Measurements from ENCODE around the gene FANCD2. TPM values are rescaled to one million over a fixed set of nuclear protein-coding genes. Genes with fewer than 3 reads are reported as not detected.

FANCD2 gene
- 10 to 100 TPM in 1 of 4 donors, 1 to 10 TPM in 2, under 1 TPM in 1; 0.45 to 13.9 (median 4.4) TPM for polyA plus RNA-seq
- long read RNA-seq, donor 1, result 0 reads
- long read RNA-seq, donor 2, result 0 reads
- long read RNA-seq, donor 3, partial matches to known transcripts, result 0 of 1 reads
- long read RNA-seq, donor 3, other reads (novel, unspliced or antisense), result 0 of 1 reads
- long read RNA-seq, donor 4, result 0 reads
- long read RNA-seq, donor 5, result 0 reads
- long read RNA-seq, donor 6, result 0 reads
- long read RNA-seq, donor 7, result 0 reads
- long read RNA-seq, donor 8, result 0 reads
- long read RNA-seq, donor 9, result 0 reads
- long read RNA-seq, donor 10, partial matches to known transcripts, result 0 of 2 reads
- long read RNA-seq, donor 10, other reads (novel, unspliced or antisense), result 0 of 2 reads

DNA sequence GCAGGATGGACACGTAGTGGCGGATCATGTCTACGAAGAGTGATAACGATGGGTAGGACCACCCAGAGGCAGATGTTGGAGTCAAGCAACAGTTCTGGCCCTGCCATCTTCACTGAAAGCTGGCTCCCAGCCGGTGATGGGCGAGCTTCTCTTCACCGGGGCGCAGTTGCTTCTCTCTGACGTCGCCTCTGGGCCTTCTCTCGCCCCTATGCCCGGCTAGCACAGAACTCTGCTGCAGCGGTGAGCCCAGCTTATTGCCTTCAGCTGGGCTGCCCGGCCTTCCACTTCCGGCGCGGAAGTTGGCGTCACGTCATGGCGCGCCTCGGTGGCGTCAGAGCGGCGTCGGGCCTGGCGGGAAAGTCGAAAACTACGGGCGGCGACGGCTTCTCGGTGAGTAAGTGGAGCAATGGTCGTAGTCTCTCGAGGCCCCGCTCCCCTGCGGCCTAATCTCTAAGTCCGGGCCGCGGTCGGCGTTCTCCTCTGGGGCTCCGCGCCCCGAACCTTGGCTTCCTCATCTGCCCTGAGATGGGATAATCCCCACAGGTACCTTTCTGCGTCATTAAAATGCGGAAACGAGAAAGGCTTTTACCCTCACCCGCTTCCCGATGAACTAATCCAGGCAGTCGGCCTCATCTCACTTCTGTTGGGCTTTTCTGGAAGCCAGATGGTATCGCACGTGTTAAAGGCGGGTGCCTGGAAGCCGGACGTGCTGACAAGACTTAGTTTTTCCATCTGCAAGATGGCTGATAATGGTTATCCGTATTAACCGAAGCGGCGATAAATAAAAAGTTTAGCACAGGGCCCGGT lies at the start of gene FANCD2:
Gene FANCD2, plus strand, starts transcription at position 354 of the 807 bp plus-strand sequence. CDS start 2,221 bp downstream, outside the sequence.
- Histone ChIP-seq H3K9me3 (ENCODE audit: control insufficient read depth in 2 of 2, insufficient read depth in 1 of 2, low read depth in 1 of 2, low read length in 1 of 2) (no peaks in the 10 kb centered on the region), H3K27ac (ENCODE audit: low read depth in 1 of 3, low read length in 2 of 3) (peak within 1 kb of the TSS; percentile 69 to 93 (median 84)), H3K4me1 (ENCODE audit: control insufficient read depth in 3 of 3, insufficient read depth in 2 of 3, low read depth in 1 of 3, low read length in 2 of 3) (peaks cover 2 to 24% (median 3%) of the 10 kb centered on the region in 3 donors), H3K36me3 (ENCODE audit: control insufficient read depth in 3 of 3, insufficient read depth in 2 of 3, low read depth in 1 of 3, low read length in 3 of 3) (peaks cover 2 to 22% (median 3%) of the 10 kb centered on the region in 3 donors), H3K4me3 (ENCODE audit: low read depth in 1 of 3, low read length in 3 of 3) (peak within 1 kb of the TSS; percentile 86 to 93 (median 88)), H3K27me3 (ENCODE audit: control insufficient read depth in 3 of 3, insufficient read depth in 3 of 3, low read length in 3 of 3) (no peaks in the 10 kb centered on the region)
- FAIRE-seq (no peak), DNase-seq (peak; percentile 86 to 96)
- 0 to 1% (median 0%) methylated on average over 54 to 61 of the region's 61 CpGs for WGBS, 3 donors

DNA sequence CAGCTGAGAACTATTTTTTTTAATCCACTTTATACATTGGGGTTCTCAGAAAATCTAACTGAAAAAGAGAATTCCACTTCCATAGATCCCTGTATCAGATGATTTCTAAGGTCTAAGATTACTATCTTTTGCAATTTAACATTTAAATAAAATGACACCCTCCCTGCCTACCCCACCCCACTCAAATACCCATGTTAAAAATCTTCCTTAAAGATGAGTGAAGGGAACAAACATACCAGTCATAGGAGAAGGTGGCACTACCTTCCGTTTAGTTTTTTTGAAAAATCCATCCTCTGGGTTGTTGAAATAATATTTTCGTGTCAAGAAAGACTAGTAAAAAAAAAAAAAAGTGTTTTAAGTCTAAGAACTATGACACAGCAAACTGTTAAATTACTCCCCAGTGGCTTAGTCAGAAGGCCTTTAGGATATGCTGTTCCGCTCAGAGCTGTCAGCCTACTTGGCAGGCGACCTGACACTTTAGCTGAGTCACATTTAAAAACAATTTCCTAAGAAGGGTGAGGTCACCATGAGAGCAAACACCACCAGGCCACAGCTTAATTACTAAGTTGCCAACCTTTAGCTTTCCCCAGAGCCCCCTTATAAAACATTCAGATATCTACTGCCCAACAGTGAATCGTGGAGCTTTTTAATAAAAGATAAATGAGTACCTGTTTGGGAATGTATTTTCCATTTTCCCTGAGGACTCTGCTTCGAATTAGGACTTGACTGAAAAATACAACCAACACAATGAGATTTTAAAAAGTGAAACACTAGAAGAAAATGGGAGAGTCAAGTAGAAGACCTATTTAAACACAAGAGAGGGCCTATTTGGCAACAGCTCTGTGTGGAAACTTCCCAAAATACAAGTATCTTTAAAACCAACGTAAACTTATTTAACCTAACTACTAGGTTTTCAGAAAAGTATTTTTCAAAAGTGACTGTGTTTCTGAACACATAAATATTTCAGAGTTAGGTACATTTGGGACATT lies 49.2 kb upstream of the FANCD2 start:
- no peaks in the 10 kb centered on the region for H3K27me3 ChIP-seq (ENCODE audit: control insufficient read depth in 3 of 3, insufficient read depth in 3 of 3, low read length in 3 of 3)
- H3K4me1 ChIP-seq (ENCODE audit: control insufficient read depth in 3 of 3, insufficient read depth in 2 of 3, low read depth in 1 of 3, low read length in 2 of 3), result no peaks in the 10 kb centered on the region
- FAIRE-seq (no peak), DNase-seq (peak; percentile 9 to 33)
- WGBS, 3 donors, result 57 to 67% (median 65%) methylated on average over 7 of the region's 7 CpGs
- H3K4me3 ChIP-seq (ENCODE audit: low read depth in 1 of 3, low read length in 3 of 3), result no peak overlapping the region
- H3K27ac ChIP-seq (ENCODE audit: low read depth in 1 of 3, low read length in 2 of 3), result no peak overlapping the region
- H3K36me3 ChIP-seq (ENCODE audit: control insufficient read depth in 3 of 3, insufficient read depth in 2 of 3, low read depth in 1 of 3, low read length in 3 of 3), result peaks cover 4 to 41% (median 13%) of the 10 kb centered on the region in 3 donors
- no peaks in the 10 kb centered on the region for H3K9me3 ChIP-seq (ENCODE audit: control insufficient read depth in 2 of 2, insufficient read depth in 1 of 2, low read depth in 1 of 2, low read length in 1 of 2)

DNA sequence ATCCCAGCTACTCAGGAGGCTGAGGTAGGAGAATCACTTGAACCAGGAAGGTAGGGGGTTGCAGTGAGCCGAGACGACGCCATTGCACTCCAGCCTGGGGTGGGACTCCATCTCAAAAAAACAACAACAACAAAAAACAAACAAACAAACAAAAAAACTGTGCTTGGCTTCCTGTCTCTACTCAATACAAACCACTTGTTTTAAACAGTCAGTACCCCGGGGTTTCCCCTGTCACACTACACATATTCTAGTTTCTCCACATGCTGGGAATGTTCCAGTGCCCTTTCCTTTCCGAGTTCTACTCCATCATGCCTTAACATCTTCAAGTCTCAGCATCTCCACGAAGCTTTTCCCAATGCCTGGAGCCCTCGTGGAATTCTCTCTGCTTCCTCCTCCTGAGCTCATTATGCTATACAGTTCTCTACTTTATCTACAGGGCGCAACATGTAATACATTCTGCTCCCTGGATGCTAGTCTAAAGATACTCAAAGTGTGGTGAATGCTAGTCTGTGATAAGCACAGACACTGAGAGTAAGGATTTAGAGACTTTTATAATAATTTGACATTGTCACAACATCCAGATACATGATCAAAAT lies 47.4 kb upstream of the FANCD2 start:
- Histone ChIP-seq H3K4me1 (ENCODE audit: control insufficient read depth in 3 of 3, insufficient read depth in 2 of 3, low read depth in 1 of 3, low read length in 2 of 3) (no peaks in the 10 kb centered on the region), H3K27me3 (ENCODE audit: control insufficient read depth in 3 of 3, insufficient read depth in 3 of 3, low read length in 3 of 3) (no peaks in the 10 kb centered on the region), H3K27ac (ENCODE audit: low read depth in 1 of 3, low read length in 2 of 3) (no peak overlapping the region), H3K36me3 (ENCODE audit: control insufficient read depth in 3 of 3, insufficient read depth in 2 of 3, low read depth in 1 of 3, low read length in 3 of 3) (peaks cover 0 to 39% (median 8%) of the 10 kb centered on the region in 3 donors), H3K9me3 (ENCODE audit: control insufficient read depth in 2 of 2, insufficient read depth in 1 of 2, low read depth in 1 of 2, low read length in 1 of 2) (no peaks in the 10 kb centered on the region), H3K4me3 (ENCODE audit: low read depth in 1 of 3, low read length in 3 of 3) (no peak overlapping the region)
- WGBS, 3 donors, result 84 to 88% (median 86%) methylated on average over 8 of the region's 8 CpGs
- DNase-seq (no peak), FAIRE-seq (no peak)

DNA sequence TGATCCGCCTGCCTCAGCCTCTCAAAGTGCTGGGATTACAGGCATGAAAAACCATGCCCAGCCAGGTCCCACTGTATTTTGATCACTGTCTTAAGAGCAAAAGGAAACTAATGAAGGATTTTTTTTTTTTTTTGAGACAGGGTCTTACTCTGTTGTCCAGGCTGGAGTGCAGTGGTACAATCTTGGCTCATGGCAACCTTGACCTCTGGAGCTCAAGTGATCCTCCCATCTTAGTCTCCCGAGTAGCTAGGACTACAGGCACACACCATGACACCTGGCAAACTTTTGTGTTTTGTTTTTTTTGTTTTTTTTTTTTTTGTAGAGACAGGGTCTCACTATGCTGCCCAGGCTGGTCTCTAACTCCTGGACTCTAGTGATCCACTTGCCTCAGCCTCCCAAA lies 46.0 kb upstream of the FANCD2 start:
- Histone ChIP-seq H3K27ac (ENCODE audit: low read depth in 1 of 3, low read length in 2 of 3) (no peak overlapping the region), H3K4me3 (ENCODE audit: low read depth in 1 of 3, low read length in 3 of 3) (no peak overlapping the region), H3K27me3 (ENCODE audit: control insufficient read depth in 3 of 3, insufficient read depth in 3 of 3, low read length in 3 of 3) (no peaks in the 10 kb centered on the region), H3K4me1 (ENCODE audit: control insufficient read depth in 3 of 3, insufficient read depth in 2 of 3, low read depth in 1 of 3, low read length in 2 of 3) (peaks cover 0 to 1% (median 0%) of the 10 kb centered on the region in 3 donors), H3K9me3 (ENCODE audit: control insufficient read depth in 2 of 2, insufficient read depth in 1 of 2, low read depth in 1 of 2, low read length in 1 of 2) (no peaks in the 10 kb centered on the region), H3K36me3 (ENCODE audit: control insufficient read depth in 3 of 3, insufficient read depth in 2 of 3, low read depth in 1 of 3, low read length in 3 of 3) (peaks cover 0 to 43% (median 8%) of the 10 kb centered on the region in 3 donors)
- 88 to 95% (median 95%) methylated on average over 2 of the region's 2 CpGs for WGBS, 3 donors
- DNase-seq (no peak), FAIRE-seq (no peak)

DNA sequence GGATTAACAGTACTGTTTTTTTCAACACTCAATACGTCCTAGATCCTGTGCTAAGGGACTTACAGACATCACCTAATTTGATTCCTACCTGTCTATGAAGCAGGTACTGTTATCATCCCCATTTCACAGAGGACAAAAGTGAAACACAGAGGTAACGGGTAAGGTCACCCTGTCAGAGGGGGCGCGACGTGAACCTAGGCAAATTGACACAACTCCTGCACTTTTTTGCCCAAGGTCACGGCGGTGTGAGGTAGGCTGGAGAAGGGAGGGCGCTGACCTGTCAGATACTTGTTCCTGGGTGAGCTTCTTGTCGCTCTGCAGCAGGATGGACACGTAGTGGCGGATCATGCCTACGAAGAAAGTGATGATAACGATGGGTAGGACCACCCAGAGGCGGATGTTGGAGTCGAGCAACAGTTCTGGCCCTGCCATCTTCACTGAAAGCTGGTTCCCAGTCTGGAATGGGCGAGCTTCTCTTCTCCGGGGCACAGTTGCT lies 40.0 kb upstream of the FANCD2 start:
- Histone ChIP-seq H3K4me3 (ENCODE audit: low read depth in 1 of 3, low read length in 3 of 3) (peak overlapping the region; percentile 73 to 90 (median 88)), H3K4me1 (ENCODE audit: control insufficient read depth in 3 of 3, insufficient read depth in 2 of 3, low read depth in 1 of 3, low read length in 2 of 3) (peaks cover 0 to 9% (median 3%) of the 10 kb centered on the region in 3 donors), H3K27ac (ENCODE audit: low read depth in 1 of 3, low read length in 2 of 3) (peak overlapping the region in 2 of 3 donors; percentile 38 to 89), H3K36me3 (ENCODE audit: control insufficient read depth in 3 of 3, insufficient read depth in 2 of 3, low read depth in 1 of 3, low read length in 3 of 3) (peaks cover 0 to 25% (median 0%) of the 10 kb centered on the region in 3 donors), H3K27me3 (ENCODE audit: control insufficient read depth in 3 of 3, insufficient read depth in 3 of 3, low read length in 3 of 3) (no peaks in the 10 kb centered on the region), H3K9me3 (ENCODE audit: control insufficient read depth in 2 of 2, insufficient read depth in 1 of 2, low read depth in 1 of 2, low read length in 1 of 2) (no peaks in the 10 kb centered on the region)
- no peak for DNase-seq
- FAIRE-seq, result no peak
- WGBS, 3 donors, result 0 to 1% (median 1%) methylated on average over 17 of the region's 17 CpGs

DNA sequence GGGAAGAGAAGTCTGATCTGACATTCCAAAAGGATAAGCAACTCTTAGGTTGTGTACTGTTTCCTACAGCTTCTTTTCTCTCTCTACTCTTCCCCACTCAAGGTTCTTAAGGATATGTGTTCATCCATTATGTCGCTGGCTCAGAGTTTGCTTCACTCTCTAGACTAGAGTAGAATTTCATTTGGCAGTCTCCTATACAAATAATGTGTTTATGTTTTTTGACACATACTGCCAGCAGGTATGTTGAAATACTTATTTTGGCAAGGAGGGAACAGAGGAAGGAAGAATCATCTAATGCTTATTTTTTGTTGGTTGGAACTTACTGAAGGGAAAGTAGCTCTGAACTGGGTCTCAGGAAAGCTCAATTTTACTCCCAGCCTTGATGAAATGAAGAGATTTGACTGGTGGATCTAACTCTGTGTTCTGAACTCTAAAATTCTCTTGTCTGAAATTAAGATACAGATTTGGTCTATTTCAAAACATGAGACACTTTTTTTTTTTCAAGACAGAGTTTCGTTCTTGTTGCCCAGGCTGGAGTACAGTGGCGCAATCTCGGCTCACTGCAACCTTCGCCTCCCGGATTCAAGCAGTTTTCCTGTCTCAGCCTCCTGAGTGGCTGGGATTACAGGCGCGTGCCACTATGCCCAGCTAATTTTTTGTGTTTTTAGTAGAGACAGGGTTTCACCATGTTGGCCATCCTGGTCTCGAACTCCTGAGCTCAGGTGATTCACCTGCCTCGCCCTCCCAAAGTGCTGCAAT lies 32.0 kb upstream of the FANCD2 start:
- Histone ChIP-seq H3K27ac (ENCODE audit: low read depth in 1 of 3, low read length in 2 of 3) (no peak overlapping the region), H3K4me1 (ENCODE audit: control insufficient read depth in 3 of 3, insufficient read depth in 2 of 3, low read depth in 1 of 3, low read length in 2 of 3) (no peaks in the 10 kb centered on the region), H3K9me3 (ENCODE audit: control insufficient read depth in 2 of 2, insufficient read depth in 1 of 2, low read depth in 1 of 2, low read length in 1 of 2) (no peaks in the 10 kb centered on the region), H3K4me3 (ENCODE audit: low read depth in 1 of 3, low read length in 3 of 3) (no peak overlapping the region), H3K27me3 (ENCODE audit: control insufficient read depth in 3 of 3, insufficient read depth in 3 of 3, low read length in 3 of 3) (no peaks in the 10 kb centered on the region), H3K36me3 (ENCODE audit: control insufficient read depth in 3 of 3, insufficient read depth in 2 of 3, low read depth in 1 of 3, low read length in 3 of 3) (peaks cover 0 to 12% (median 0%) of the 10 kb centered on the region in 3 donors)
- FAIRE-seq (no peak), DNase-seq (no peak)
- 90 to 95% (median 93%) methylated on average over 10 of the region's 10 CpGs for WGBS, 3 donors

DNA sequence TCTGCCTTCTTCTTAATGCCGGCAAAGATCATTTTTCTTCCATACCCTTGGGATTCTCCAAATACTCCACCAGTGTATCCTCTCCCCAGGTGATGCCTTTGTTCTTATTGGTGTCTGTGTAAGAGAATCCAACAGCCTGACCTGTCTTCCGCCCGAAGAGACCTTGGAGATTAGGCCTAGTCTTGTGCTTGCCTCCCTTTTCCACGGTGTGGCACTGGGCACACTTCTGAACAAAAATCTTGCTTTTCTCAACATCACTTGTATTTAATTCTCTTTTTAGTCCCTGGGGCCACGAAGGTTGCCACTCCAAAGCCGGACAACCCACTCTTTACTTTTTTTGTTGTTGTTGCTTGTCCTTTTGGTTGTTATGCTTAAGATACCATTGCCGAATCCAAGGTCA lies 25.6 kb upstream of the FANCD2 start:
- Histone ChIP-seq H3K27ac (ENCODE audit: low read depth in 1 of 3, low read length in 2 of 3) (no peak overlapping the region), H3K27me3 (ENCODE audit: control insufficient read depth in 3 of 3, insufficient read depth in 3 of 3, low read length in 3 of 3) (no peaks in the 10 kb centered on the region), H3K4me3 (ENCODE audit: low read depth in 1 of 3, low read length in 3 of 3) (no peak overlapping the region), H3K36me3 (ENCODE audit: control insufficient read depth in 3 of 3, insufficient read depth in 2 of 3, low read depth in 1 of 3, low read length in 3 of 3) (peaks cover 0 to 31% (median 0%) of the 10 kb centered on the region in 3 donors), H3K9me3 (ENCODE audit: control insufficient read depth in 2 of 2, insufficient read depth in 1 of 2, low read depth in 1 of 2, low read length in 1 of 2) (no peaks in the 10 kb centered on the region), H3K4me1 (ENCODE audit: control insufficient read depth in 3 of 3, insufficient read depth in 2 of 3, low read depth in 1 of 3, low read length in 2 of 3) (no peaks in the 10 kb centered on the region)
- WGBS, 3 donors, result 93 to 97% (median 96%) methylated on average over 7 of the region's 7 CpGs
- DNase-seq, result no peak
- no peak for FAIRE-seq
